HT-29 (cell line): ENCODE data around the gene CCDC6. TPM values are rescaled to one million over a fixed set of nuclear protein-coding genes. Genes with fewer than 3 reads are reported as not detected.
"Not testable (repeated sequence)": the region's sequence is repeated elsewhere in the genome, so short reads cannot be mapped to it uniquely, and the experiment has no call there.

Source experiments
- DNase-seq: peaks from one replicate; pipeline ENCODE4 v3.0.0-alpha.2; 2015; ENCODE audit warnings: low spot score
- total RNA-seq: library from RNA; depleted of rRNA; stranded (reverse); fragments of >200 nt; shearing (Covaris generic); gene quantifications from 2 replicates; pipeline ENCODE4 v1.2.3, GENCODE V29; 2014

CCDC6 gene
- total RNA-seq, 1 experiment from 2014 or later = 15.7 TPM

GRCh38 chr10:59880971-59881510 lies 25.3 kb downstream of the CCDC6 start:
- no peak for DNase-seq

DNA sequence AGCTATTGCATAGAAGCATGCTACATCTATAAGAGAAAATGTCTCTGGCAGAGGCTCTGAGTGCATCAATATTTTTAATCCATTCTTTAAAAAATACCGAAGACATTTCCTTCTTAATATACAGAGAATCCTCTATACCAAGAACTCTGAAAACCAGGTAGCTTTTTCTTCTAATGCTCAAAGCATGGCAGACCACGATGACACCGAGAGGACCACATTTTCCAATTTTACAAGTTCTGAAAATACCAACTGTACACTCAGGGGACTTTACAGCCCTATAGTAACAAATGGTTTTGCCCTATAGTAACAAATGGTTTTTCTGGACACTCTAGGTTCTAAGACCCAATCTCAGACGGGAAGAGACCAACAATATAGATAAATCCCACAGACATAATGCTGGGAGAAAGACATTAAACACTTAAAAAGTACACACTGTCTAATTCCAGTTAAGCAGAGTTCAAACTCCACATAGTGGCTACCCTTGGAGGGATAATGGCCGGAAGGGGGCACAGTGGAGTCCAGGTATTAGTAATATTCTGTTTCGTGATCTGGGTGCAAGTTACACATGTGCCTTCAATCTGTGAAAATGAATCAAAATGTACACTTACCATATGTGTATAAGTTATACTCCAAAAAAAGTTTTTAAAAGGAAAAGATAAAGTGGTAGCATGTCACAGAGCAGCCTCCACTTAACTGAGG lies 26.2 kb downstream of the CCDC6 start:
- no peak for DNase-seq

- no peak for DNase-seq
Observed at GRCh38 chr10:59879363-59879913, 26.9 kb downstream of the CCDC6 start.

DNA sequence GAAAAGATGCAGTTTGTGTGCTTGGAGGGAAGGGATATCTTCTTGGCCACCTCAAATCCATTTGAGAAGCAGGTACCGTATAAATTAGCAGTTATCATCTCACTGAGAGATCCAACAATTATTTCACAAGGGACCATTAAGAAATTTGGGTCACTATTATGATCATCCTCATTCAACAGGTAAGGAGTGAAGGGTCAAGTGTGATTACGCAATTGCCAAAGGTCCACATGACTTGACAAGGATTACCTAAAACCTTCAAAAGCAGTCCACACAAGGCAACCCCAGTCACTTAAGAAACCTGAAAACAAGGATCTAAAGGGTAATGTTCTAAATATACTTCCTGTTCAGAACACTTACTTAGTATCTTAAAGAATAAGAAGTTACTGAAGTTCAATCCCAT lies 27.4 kb downstream of the CCDC6 start:
- DNase-seq = no peak

DNA sequence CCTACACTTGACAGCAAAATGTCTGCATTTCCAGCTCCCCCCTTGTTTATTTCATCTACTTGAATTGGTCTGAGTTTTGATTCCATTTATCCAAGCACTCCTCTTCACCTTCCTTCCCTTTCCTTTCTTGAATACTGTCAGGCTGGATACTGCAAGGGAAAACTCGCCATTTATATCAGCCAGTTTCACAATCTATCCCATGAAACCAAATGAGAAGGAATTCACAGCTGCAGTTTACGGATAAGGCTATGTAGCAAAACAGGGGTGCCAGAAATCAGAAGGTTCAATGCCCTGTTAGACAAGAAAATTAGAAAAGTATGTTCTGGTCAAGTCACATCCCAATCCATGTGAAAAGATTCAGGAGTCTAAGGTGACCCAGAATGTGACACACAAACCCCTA lies 28.1 kb downstream of the CCDC6 start:
- DNase-seq = no peak

- DNase-seq = no peak
Observed at GRCh38 chr10:59877191-59877671, 29.1 kb downstream of the CCDC6 start.

GRCh38 chr10:59876695-59877094 lies 29.7 kb downstream of the CCDC6 start:
- DNase-seq = no peak

- not testable (repeated sequence) for DNase-seq
Observed at GRCh38 chr10:59876208-59876607, 30.1 kb downstream of the CCDC6 start.

DNA sequence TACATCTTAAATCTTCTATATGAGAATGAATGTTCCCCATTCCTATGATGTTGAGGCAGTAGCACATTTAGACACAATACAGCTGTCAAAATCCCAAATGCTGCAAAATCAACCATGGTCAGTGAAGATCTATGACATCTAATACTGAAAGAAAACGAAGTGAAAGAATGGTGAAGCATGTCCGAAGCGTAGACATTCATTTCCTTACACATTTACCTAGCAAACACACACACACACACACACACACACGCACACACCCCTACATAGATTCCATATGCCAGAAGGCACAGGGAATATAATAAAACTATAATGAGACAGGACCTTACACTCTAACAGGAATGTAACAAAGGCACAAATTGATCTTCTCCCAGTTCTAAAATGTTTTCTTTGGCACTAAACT lies 32.5 kb downstream of the CCDC6 start:
- DNase-seq = no peak

- no peak for DNase-seq
Observed at GRCh38 chr10:59872892-59873463, 33.4 kb downstream of the CCDC6 start.

GRCh38 chr10:59870152-59870551 lies 36.2 kb downstream of the CCDC6 start:
- no peak for DNase-seq

DNA sequence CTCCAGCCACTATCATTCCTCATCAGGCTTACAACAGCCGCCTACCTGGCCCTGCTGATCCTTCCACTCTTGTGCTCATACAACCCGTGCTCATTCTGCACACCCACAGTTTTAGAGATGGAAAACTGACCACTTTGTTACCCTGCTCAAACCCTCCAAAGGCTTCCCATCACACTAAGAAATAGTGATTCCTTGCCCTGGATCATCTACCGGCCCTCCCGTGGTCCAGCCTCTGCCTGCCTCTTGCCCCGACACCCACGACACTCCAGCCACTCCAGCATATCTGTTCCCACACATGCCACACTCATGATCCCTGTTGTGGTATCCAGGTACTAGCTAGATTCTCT lies 36.8 kb downstream of the CCDC6 start:
- DNase-seq = no peak

GRCh38 chr10:59868696-59869593 lies 37.4 kb downstream of the CCDC6 start:
- no peak for DNase-seq

GRCh38 chr10:59867590-59867989 lies 38.8 kb downstream of the CCDC6 start:
- DNase-seq = no peak

GRCh38 chr10:59865101-59865500 lies 41.3 kb downstream of the CCDC6 start:
- peak; percentile 84 for DNase-seq

GRCh38 chr10:59864141-59864962 lies 42.0 kb downstream of the CCDC6 start:
- no peak for DNase-seq

- no peak for DNase-seq
Observed at GRCh38 chr10:59859570-59859969, 46.8 kb downstream of the CCDC6 start.

- no peak for DNase-seq
Observed at GRCh38 chr10:59857921-59858320, 48.4 kb downstream of the CCDC6 start.

- DNase-seq = no peak
Observed at GRCh38 chr10:59857049-59857448, 49.3 kb downstream of the CCDC6 start.

GRCh38 chr10:59856104-59856503 lies 50.3 kb downstream of the CCDC6 start:
- DNase-seq = no peak

- peak; percentile 57 for DNase-seq
Observed at GRCh38 chr10:59854571-59854970, 51.8 kb downstream of the CCDC6 start.
